ENCODE data around the gene HGS. TPM values are rescaled to one million over a fixed set of nuclear protein-coding genes. Genes with fewer than 3 reads are reported as not detected.

Gene HGS
- total and polyA plus RNA-seq, 2 of the 8 experiments (the other 6 are each of a cell fraction or from before 2014, with no cell fraction given): 80.8 to 99.7 TPM

- Histone ChIP-seq H2AFZ (ENCODE audit: low read length) (no peak overlapping the region), H3K56ac (replicated peaks; ENCODE audit: insufficient read length, low read depth, low read length) (no peak overlapping the region), H3K4me1 (replicated peaks in 1 of 4; ENCODE audit: control insufficient read depth in 3 of 4, insufficient read depth in 4 of 4, low read length in 3 of 4) (peaks cover 0 to 10% (median 3%) of the 10 kb centered on the region in 4 experiments; a peak in 5 of 7 replicates), H3K23me2 (ENCODE audit: low read depth, low read length) (no peaks in the 10 kb centered on the region), H3K23ac (ENCODE audit: insufficient read length) (no peak overlapping the region), H3K27ac (ENCODE audit: low read depth, low read length) (no peak overlapping the region), H3K4ac (replicated peaks; ENCODE audit: insufficient read length, low read depth, low read length) (no peak overlapping the region), H2BK120ac (replicated peaks; ENCODE audit: low read depth, low read length) (no peak overlapping the region), H3K79me1 (ENCODE audit: low read depth, low read length) (peaks cover 4% of the 10 kb centered on the region; the same call in 1 of the 2 replicates), H3K18ac (ENCODE audit: extremely low read depth, low read length) (no peak overlapping the region), H4K20me1 (replicated peaks in 1 of 2; ENCODE audit: control insufficient read depth in 1 of 2, insufficient read depth in 2 of 2, low read length in 2 of 2) (peaks cover 0 to 3% of the 10 kb centered on the region in 2 experiments), H3K9me3 (ENCODE audit: insufficient read depth in 2 of 2, low read depth in 1 of 2, low read length in 1 of 2) (no peaks in the 10 kb centered on the region), H3K27me3 (replicated peaks in 1 of 4; ENCODE audit: control insufficient read depth in 3 of 4, extremely low read depth in 1 of 4, insufficient read depth in 3 of 4, low read length in 3 of 4) (no peaks in the 10 kb centered on the region), H2BK15ac (ENCODE audit: low read length) (no peak overlapping the region), H2AK5ac (ENCODE audit: low read depth, low read length) (no peak overlapping the region), H3K9ac (replicated peaks in 1 of 4; ENCODE audit: extremely low read depth in 1 of 4, low read depth in 3 of 4, low read length in 3 of 4) (no peak overlapping the region), H4K5ac (ENCODE audit: insufficient read length, low read depth, low read length) (no peak overlapping the region), H4K8ac (ENCODE audit: extremely low read depth, insufficient read depth, low read length) (no peak overlapping the region), H3K36me3 (ENCODE audit: control insufficient read depth in 2 of 4, insufficient read depth in 4 of 4, low read length in 3 of 4) (peaks cover 0 to 9% (median 0%) of the 10 kb centered on the region in 4 experiments; a peak in 3 of 8 replicates), H2BK20ac (ENCODE audit: low read length) (no peak overlapping the region), H4K91ac (replicated peaks; ENCODE audit: insufficient read length, low read length) (no peak overlapping the region), H2BK12ac (ENCODE audit: low read depth, low read length) (no peak overlapping the region), H3K14ac (ENCODE audit: insufficient read length) (no peak overlapping the region), H3K79me2 (ENCODE audit: control insufficient read depth in 1 of 2, insufficient read depth in 2 of 2, low read length in 2 of 2) (no peaks in the 10 kb centered on the region), H3K4me3 (ENCODE audit: extremely low read depth in 1 of 4, insufficient read depth in 2 of 4, low read depth in 3 of 4, low read length in 4 of 4) (no peak overlapping the region), H2BK5ac (ENCODE audit: low read depth, low read length) (no peak overlapping the region; the same call in 1 of the 2 replicates), H3K4me2 (ENCODE audit: insufficient read depth in 1 of 2, low read depth in 2 of 2, low read length in 2 of 2) (no peak overlapping the region)
- FAIRE-seq (no peak), DNase-seq (ENCODE audit: low read depth in 1 of 2, low spot score in 2 of 2) (no peak)
- WGBS, 2 experiments (ENCODE audit: extremely low coverage in 1 of 2, insufficient coverage in 1 of 2, insufficient read length in 1 of 2, insufficient replicate concordance in 2 of 2, low coverage in 1 of 2, low lambda C conversion rate in 2 of 2, missing lambda C conversion rate in 1 of 2): 95% methylated on average over 31 of the region's 33 CpGs; no CpG with 5 or more reads in 1 of the 2 experiments
- ChIA-PET POLR2A (ENCODE audit: partially characterized antibody) (interaction anchor here (0.7 to 25.9 kb wide), 3 partner anchors 11 to 136 kb away, joined by 3 to 348 read pairs (median 5); partner anchors contain the start of genes MRPL12 and SLC25A10), CTCF (ENCODE audit: partially characterized antibody) (interaction anchor here (0.9 to 3.6 kb wide), 5 partner anchors 14 to 106 kb away, joined by 3 to 14 read pairs (median 3); no protein-coding TSS in a partner anchor)
- TF ChIP-seq YY1 (IDR thresholded peaks at IDR 0.05; ENCODE audit: low read depth, low read length) (no peak), TAF1 (IDR thresholded peaks at IDR 0.05; ENCODE audit: low read depth, low read length) (no peak), RNF2 (IDR thresholded peaks at IDR 0.05; ENCODE audit: borderline replicate concordance, low read depth, low read length, missing control alignments, poor library complexity, severe bottlenecking) (no peak), EP300 (IDR thresholded peaks at IDR 0.05; ENCODE audit: borderline replicate concordance in 1 of 2, low read depth in 2 of 2, low read length in 2 of 2) (no peak), POU5F1 (IDR thresholded peaks at IDR 0.05; ENCODE audit: low read depth, low read length) (no peak), CTBP2 (IDR thresholded peaks at IDR 0.05; ENCODE audit: borderline replicate concordance, insufficient read depth, insufficient read length, low read length) (no peak), MAFK (IDR thresholded peaks at IDR 0.05; ENCODE audit: low read depth, low read length) (no peak), RXRA (IDR thresholded peaks at IDR 0.05; ENCODE audit: insufficient read depth, low read depth, low read length) (no peak), KDM5A (IDR thresholded peaks at IDR 0.05; ENCODE audit: low read length) (no peak), GABPA (IDR thresholded peaks at IDR 0.05; ENCODE audit: borderline replicate concordance, insufficient read depth, low read length) (no peak), CREB1 (IDR thresholded peaks at IDR 0.05) (no peak)
Measured at GRCh38 chr17:81719410-81720266, 35.8 kb downstream of the HGS start.

All from H1 (cell line).